B cell (primary cell): ENCODE data around the gene RAD9A.

Experiments
- CTCF ChIP-seq: fragments of 200-600 bp; IDR thresholded peaks from one replicate; pipeline ENCODE4 v1.8.0; 2022; ENCODE audit warnings: antibody characterized with exemption, mild to moderate bottlenecking
- EZH2 ChIP-seq: IDR thresholded peaks from 2 replicates; pipeline ENCODE4 v1.6.1; 2012; ENCODE audit warnings: borderline replicate concordance, low read depth, mild to moderate bottlenecking, moderate library complexity, low read length; ENCODE audit not compliant: insufficient read depth, poor library complexity, severe bottlenecking

GRCh38 chr11:67415501-67416304 lies 23.9 kb downstream of the RAD9A start, which contains the start of gene CARNS1:
- no peak for TF ChIP-seq EZH2
- no peak for TF ChIP-seq CTCF
